Activated CD4-positive, alpha-beta T cell treated with anti-CD3 and anti-CD28 coated beads, Interleukin-2, amount 10 ng/mL, durations not matched to agents 7 days and 5 days (primary cell): ENCODE measurements around the gene GRK1. TPM values are rescaled to one million over a fixed set of nuclear protein-coding genes. Genes with fewer than 3 reads are reported as not detected.

ENCODE experiments used
- CTCF ChIA-PET: fragments of 350-600 bp; sonication (Branson Sonifier 250); formaldehyde crosslinking; loops from one replicate; lab custom pipeline; 2021; ENCODE audit warnings: antibody characterized with exemption; lab: Charles Lee
- POLR2A ChIA-PET: fragments of 350-600 bp; sonication (Branson Sonifier 250); formaldehyde crosslinking; loops from one replicate; lab custom pipeline; 2021; ENCODE audit warnings: antibody characterized with exemption; lab: Charles Lee
- DNase-seq: peaks from one replicate; pipeline ENCODE4 v3.0.0-alpha.2; 2020
- H3K27ac Mint-ChIP-seq: one replicate; pipeline ENCODE4 v1.8.0; 2021; ENCODE audit warnings: mild to moderate bottlenecking, moderate library complexity, mixed read lengths
- H3K27me3 Mint-ChIP-seq: one replicate; pipeline ENCODE4 v1.8.0; 2021; ENCODE audit warnings: mixed read lengths
- H3K36me3 Mint-ChIP-seq: one replicate; pipeline ENCODE4 v1.8.0; 2021; ENCODE audit warnings: low read depth, mixed read lengths
- H3K4me1 Mint-ChIP-seq: one replicate; pipeline ENCODE4 v1.8.0; 2021; ENCODE audit warnings: mixed read lengths
- H3K4me3 Mint-ChIP-seq: one replicate; pipeline ENCODE4 v1.8.0; 2021; ENCODE audit warnings: mild to moderate bottlenecking, moderate library complexity, mixed read lengths
- H3K9me3 Mint-ChIP-seq: one replicate; pipeline ENCODE4 v1.8.0; 2021; ENCODE audit warnings: mixed read lengths
- total RNA-seq, 2 experiments: library from RNA; stranded (reverse); gene quantifications; one replicate each; pipeline ENCODE4 v1.2.3, GENCODE V29; 2021

Gene GRK1
- total RNA-seq, 2 experiments from 2014 or later = 0.19 TPM; not detected in 1

GRCh38 chr13:113646921-113647340, 20.1 kb upstream of the GRK1 start:
- ChIA-PET POLR2A (no interaction called here), CTCF (no interaction called here)
- no peak overlapping the region for H3K27ac Mint-ChIP-seq
- H3K27me3 Mint-ChIP-seq = no peaks in the 10 kb centered on the region
- DNase-seq = no peak
- peaks cover 19% of the 10 kb centered on the region for H3K4me1 Mint-ChIP-seq
- H3K4me3 Mint-ChIP-seq = no peak overlapping the region
- H3K36me3 Mint-ChIP-seq = peaks cover 11% of the 10 kb centered on the region
- no peaks in the 10 kb centered on the region for H3K9me3 Mint-ChIP-seq

- H3K36me3 Mint-ChIP-seq = peaks cover 4% of the 10 kb centered on the region
- peaks cover 19% of the 10 kb centered on the region for H3K4me1 Mint-ChIP-seq
- CTCF ChIA-PET = no interaction called here
- peak overlapping the region; percentile 19 for H3K27ac Mint-ChIP-seq
- H3K9me3 Mint-ChIP-seq = no peaks in the 10 kb centered on the region
- POLR2A ChIA-PET = no interaction called here
- no peak for DNase-seq
- no peak overlapping the region for H3K4me3 Mint-ChIP-seq
- H3K27me3 Mint-ChIP-seq = no peaks in the 10 kb centered on the region
Observed at GRCh38 chr13:113647351-113648215, 19.4 kb upstream of the GRK1 start.

GRCh38 chr13:113648216-113648610, 18.8 kb upstream of the GRK1 start:
- Mint-ChIP-seq H3K4me3 (no peak overlapping the region), H3K4me1 (peaks cover 19% of the 10 kb centered on the region), H3K9me3 (no peaks in the 10 kb centered on the region), H3K27me3 (no peaks in the 10 kb centered on the region), H3K36me3 (no peaks in the 10 kb centered on the region), H3K27ac (no peak overlapping the region)
- DNase-seq = no peak
- CTCF ChIA-PET = no interaction called here
- POLR2A ChIA-PET = no interaction called here

GRCh38 chr13:113649212-113649611, 17.8 kb upstream of the GRK1 start:
- no peaks in the 10 kb centered on the region for H3K27me3 Mint-ChIP-seq
- no peak overlapping the region for H3K27ac Mint-ChIP-seq
- POLR2A ChIA-PET = no interaction called here
- no peaks in the 10 kb centered on the region for H3K9me3 Mint-ChIP-seq
- peaks cover 19% of the 10 kb centered on the region for H3K4me1 Mint-ChIP-seq
- DNase-seq = no peak
- H3K36me3 Mint-ChIP-seq = no peaks in the 10 kb centered on the region
- CTCF ChIA-PET = no interaction called here
- H3K4me3 Mint-ChIP-seq = no peak overlapping the region

- Mint-ChIP-seq H3K4me3 (no peak overlapping the region), H3K27me3 (no peaks in the 10 kb centered on the region), H3K27ac (no peak overlapping the region), H3K36me3 (no peaks in the 10 kb centered on the region), H3K9me3 (no peaks in the 10 kb centered on the region), H3K4me1 (peaks cover 19% of the 10 kb centered on the region)
- ChIA-PET POLR2A (no interaction called here), CTCF (no interaction called here)
- no peak for DNase-seq
Observed at GRCh38 chr13:113650275-113650674, 16.7 kb upstream of the GRK1 start.

GRCh38 chr13:113650731-113651148, 16.3 kb upstream of the GRK1 start:
- H3K27me3 Mint-ChIP-seq = no peaks in the 10 kb centered on the region
- H3K4me3 Mint-ChIP-seq = no peak overlapping the region
- no peaks in the 10 kb centered on the region for H3K36me3 Mint-ChIP-seq
- no peak for DNase-seq
- peaks cover 18% of the 10 kb centered on the region for H3K4me1 Mint-ChIP-seq
- no peaks in the 10 kb centered on the region for H3K9me3 Mint-ChIP-seq
- POLR2A ChIA-PET = no interaction called here
- H3K27ac Mint-ChIP-seq = no peak overlapping the region
- CTCF ChIA-PET = no interaction called here

- Mint-ChIP-seq H3K27ac (no peak overlapping the region), H3K4me1 (peaks cover 9% of the 10 kb centered on the region), H3K4me3 (no peak overlapping the region), H3K36me3 (no peaks in the 10 kb centered on the region), H3K9me3 (no peaks in the 10 kb centered on the region), H3K27me3 (no peaks in the 10 kb centered on the region)
- DNase-seq = no peak
- POLR2A ChIA-PET = no interaction called here
- CTCF ChIA-PET = no interaction called here
Observed at GRCh38 chr13:113651511-113652403, 15.3 kb upstream of the GRK1 start.

GRCh38 chr13:113652404-113653263, 14.4 kb upstream of the GRK1 start:
- Mint-ChIP-seq H3K4me3 (no peak overlapping the region), H3K27me3 (no peaks in the 10 kb centered on the region), H3K4me1 (peaks cover 2% of the 10 kb centered on the region), H3K9me3 (no peaks in the 10 kb centered on the region), H3K27ac (no peak overlapping the region), H3K36me3 (no peaks in the 10 kb centered on the region)
- POLR2A ChIA-PET = no interaction called here
- DNase-seq = no peak
- CTCF ChIA-PET = no interaction called here

GRCh38 chr13:113653264-113654174, 13.5 kb upstream of the GRK1 start:
- Mint-ChIP-seq H3K27me3 (no peaks in the 10 kb centered on the region), H3K4me1 (no peaks in the 10 kb centered on the region), H3K36me3 (no peaks in the 10 kb centered on the region), H3K27ac (no peak overlapping the region), H3K9me3 (no peaks in the 10 kb centered on the region), H3K4me3 (no peak overlapping the region)
- CTCF ChIA-PET = no interaction called here
- POLR2A ChIA-PET = no interaction called here
- DNase-seq = no peak

GRCh38 chr13:113654175-113654560, 12.9 kb upstream of the GRK1 start:
- H3K36me3 Mint-ChIP-seq = no peaks in the 10 kb centered on the region
- H3K4me3 Mint-ChIP-seq = no peak overlapping the region
- ChIA-PET POLR2A (no interaction called here), CTCF (no interaction called here)
- H3K9me3 Mint-ChIP-seq = no peaks in the 10 kb centered on the region
- no peak for DNase-seq
- no peak overlapping the region for H3K27ac Mint-ChIP-seq
- H3K27me3 Mint-ChIP-seq = no peaks in the 10 kb centered on the region
- no peaks in the 10 kb centered on the region for H3K4me1 Mint-ChIP-seq

GRCh38 chr13:113654591-113655345, 12.3 kb upstream of the GRK1 start:
- no peak for DNase-seq
- H3K4me1 Mint-ChIP-seq = no peaks in the 10 kb centered on the region
- H3K36me3 Mint-ChIP-seq = no peaks in the 10 kb centered on the region
- H3K9me3 Mint-ChIP-seq = no peaks in the 10 kb centered on the region
- POLR2A ChIA-PET = no interaction called here
- H3K4me3 Mint-ChIP-seq = no peak overlapping the region
- no peaks in the 10 kb centered on the region for H3K27me3 Mint-ChIP-seq
- CTCF ChIA-PET = no interaction called here
- no peak overlapping the region for H3K27ac Mint-ChIP-seq
